Measurements from ENCODE around the gene CDH16.

CDH16 gene

GRCh38 chr16:66915041-66915440, 3.6 kb downstream of the CDH16 start (continued):
- TF ChIP-seq, protein P1, sequence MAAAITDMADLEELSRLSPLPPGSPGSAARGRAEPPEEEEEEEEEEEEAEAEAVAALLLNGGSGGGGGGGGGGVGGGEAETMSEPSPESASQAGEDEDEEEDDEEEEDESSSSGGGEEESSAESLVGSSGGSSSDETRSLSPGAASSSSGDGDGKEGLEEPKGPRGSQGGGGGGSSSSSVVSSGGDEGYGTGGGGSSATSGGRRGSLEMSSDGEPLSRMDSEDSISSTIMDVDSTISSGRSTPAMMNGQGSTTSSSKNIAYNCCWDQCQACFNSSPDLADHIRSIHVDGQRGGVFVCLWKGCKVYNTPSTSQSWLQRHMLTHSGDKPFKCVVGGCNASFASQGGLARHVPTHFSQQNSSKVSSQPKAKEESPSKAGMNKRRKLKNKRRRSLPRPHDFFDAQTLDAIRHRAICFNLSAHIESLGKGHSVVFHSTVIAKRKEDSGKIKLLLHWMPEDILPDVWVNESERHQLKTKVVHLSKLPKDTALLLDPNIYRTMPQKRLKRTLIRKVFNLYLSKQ (tag by site-specific recombination; IDR thresholded peaks at IDR 0.05; ENCODE audit: borderline replicate concordance) = no peak
- TF ChIP-seq ZNF157 (tag by site-specific recombination; IDR thresholded peaks at IDR 0.05) (no peak), ZNF560 (tag by site-specific recombination; IDR thresholded peaks at IDR 0.05; ENCODE audit: borderline replicate concordance) (no peak), ZNF518A (tag by site-specific recombination; conservative IDR thresholded peaks at IDR 0.05; ENCODE audit: low read depth) (no peak)

DNA sequence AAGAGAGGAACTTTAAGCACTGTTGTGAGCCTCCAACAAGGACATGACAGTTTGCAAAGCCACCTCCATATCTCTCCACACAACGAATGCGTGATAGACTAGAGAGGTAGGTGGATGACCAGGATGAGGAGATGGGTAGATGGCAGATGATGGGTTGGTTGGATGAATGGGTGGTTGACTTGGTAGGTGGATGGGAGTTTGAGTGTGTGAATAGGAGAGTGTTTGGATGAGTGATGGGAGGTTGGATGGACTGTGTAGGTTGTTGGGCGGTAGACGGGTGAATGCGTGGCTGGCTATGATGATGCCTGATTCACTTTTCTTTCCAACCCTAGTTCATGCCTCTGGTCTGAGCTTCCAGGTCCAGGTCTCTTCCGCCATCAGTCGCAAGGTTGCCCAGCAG, 4.1 kb downstream of the CDH16 start:
- H3K4me3 ChIP-seq (ENCODE audit: low read depth, low read length) = no peak overlapping the region
- no peaks in the 10 kb centered on the region for H3K4me1 ChIP-seq (ENCODE audit: control insufficient read depth, insufficient read depth, low read length)
- H3K36me3 ChIP-seq (ENCODE audit: control insufficient read depth in 2 of 2, insufficient read depth in 1 of 2, low read length in 2 of 2) = no peaks in the 10 kb centered on the region
- H3K9me3 ChIP-seq (ENCODE audit: control insufficient read depth, insufficient read depth, low read depth, low read length) = no peaks in the 10 kb centered on the region
- CTCF ChIA-PET = interaction anchor here (15.1 kb wide), 1 partner anchor 16 kb away, joined by 268 read pairs; no protein-coding TSS in a partner anchor
- H3K27ac ChIP-seq (ENCODE audit: extremely low read depth, low read depth, low read length) = no peak overlapping the region
- POLR2A ChIA-PET = interaction anchor here (0.8 kb wide), 1 partner anchor 14 kb away, joined by 6 read pairs; no protein-coding TSS in a partner anchor
- TF ChIP-seq ZBTB8A (tag by site-specific recombination; IDR thresholded peaks at IDR 0.05) (no peak), ZNF302 (tag by site-specific recombination; IDR thresholded peaks at IDR 0.05; ENCODE audit: low read depth) (no peak), ZBTB17 (tag by site-specific recombination; IDR thresholded peaks at IDR 0.05) (peak; percentile 67), EGR2 (tag by site-specific recombination; IDR thresholded peaks at IDR 0.05; ENCODE audit: low read depth) (peak; percentile 85)
- TF ChIP-seq, protein P2, sequence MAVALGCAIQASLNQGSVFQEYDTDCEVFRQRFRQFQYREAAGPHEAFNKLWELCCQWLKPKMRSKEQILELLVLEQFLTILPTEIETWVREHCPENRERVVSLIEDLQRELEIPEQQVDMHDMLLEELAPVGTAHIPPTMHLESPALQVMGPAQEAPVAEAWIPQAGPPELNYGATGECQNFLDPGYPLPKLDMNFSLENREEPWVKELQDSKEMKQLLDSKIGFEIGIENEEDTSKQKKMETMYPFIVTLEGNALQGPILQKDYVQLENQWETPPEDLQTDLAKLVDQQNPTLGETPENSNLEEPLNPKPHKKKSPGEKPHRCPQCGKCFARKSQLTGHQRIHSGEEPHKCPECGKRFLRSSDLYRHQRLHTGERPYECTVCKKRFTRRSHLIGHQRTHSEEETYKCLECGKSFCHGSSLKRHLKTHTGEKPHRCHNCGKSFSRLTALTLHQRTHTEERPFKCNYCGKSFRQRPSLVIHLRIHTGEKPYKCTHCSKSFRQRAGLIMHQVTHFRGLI (tag by site-specific recombination; IDR thresholded peaks at IDR 0.05) = no peak

DNA sequence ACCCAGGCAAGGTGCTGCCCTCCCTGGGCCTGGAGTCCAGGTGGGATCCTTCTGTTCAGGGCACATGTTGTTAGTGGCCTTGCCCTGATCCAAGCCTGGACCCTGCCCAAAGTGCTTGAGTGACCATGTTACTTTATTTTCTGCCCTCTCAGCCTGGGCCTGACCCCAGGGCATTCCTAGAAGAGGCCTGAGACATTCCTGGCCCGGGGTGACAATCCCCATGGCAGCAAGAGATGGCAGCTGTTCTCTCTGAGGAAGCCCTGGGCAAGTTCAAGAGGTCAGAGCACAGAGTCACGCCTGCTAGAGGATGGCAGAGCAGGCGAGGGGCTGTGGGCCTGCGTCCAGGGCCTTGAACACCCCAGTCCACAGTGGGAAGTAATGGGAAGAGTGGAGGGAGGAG, 5.0 kb downstream of the CDH16 start:
- Histone ChIP-seq H3K4me3 (ENCODE audit: low read depth, low read length) (no peak overlapping the region), H3K9me3 (ENCODE audit: control insufficient read depth, insufficient read depth, low read depth, low read length) (no peaks in the 10 kb centered on the region), H3K27ac (ENCODE audit: extremely low read depth, low read depth, low read length) (no peak overlapping the region), H3K4me1 (ENCODE audit: control insufficient read depth, insufficient read depth, low read length) (no peaks in the 10 kb centered on the region), H3K36me3 (ENCODE audit: control insufficient read depth in 2 of 2, insufficient read depth in 1 of 2, low read length in 2 of 2) (no peaks in the 10 kb centered on the region)
- TF ChIP-seq, protein P3, sequence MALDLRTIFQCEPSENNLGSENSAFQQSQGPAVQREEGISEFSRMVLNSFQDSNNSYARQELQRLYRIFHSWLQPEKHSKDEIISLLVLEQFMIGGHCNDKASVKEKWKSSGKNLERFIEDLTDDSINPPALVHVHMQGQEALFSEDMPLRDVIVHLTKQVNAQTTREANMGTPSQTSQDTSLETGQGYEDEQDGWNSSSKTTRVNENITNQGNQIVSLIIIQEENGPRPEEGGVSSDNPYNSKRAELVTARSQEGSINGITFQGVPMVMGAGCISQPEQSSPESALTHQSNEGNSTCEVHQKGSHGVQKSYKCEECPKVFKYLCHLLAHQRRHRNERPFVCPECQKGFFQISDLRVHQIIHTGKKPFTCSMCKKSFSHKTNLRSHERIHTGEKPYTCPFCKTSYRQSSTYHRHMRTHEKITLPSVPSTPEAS (tag by site-specific recombination; IDR thresholded peaks at IDR 0.05) = no peak
- no peak for TF ChIP-seq ZSCAN30 (tag by site-specific recombination; IDR thresholded peaks at IDR 0.05)
- no peak for TF ChIP-seq ZNF514 (tag by site-specific recombination; IDR thresholded peaks at IDR 0.05)
- TF ChIP-seq ZNF501 (tag by site-specific recombination; IDR thresholded peaks at IDR 0.05) = no peak
- no peak for TF ChIP-seq ZNF23 (tag by site-specific recombination; IDR thresholded peaks at IDR 0.05; ENCODE audit: borderline replicate concordance)
- no peak for TF ChIP-seq KLF8 (tag by site-specific recombination; IDR thresholded peaks at IDR 0.05)
- POLR2A ChIA-PET = interaction anchor here (0.8 kb wide), 1 partner anchor 9 kb away, joined by 3 read pairs; no protein-coding TSS in a partner anchor
- CTCF ChIA-PET = no interaction called here

All from HEK293 (cell line).